GM12874 (cell line): ENCODE results near the gene MAN2B2.
A peak's percentile ranks its signal among the peaks of the same experiment; 100 is the strongest.

ENCODE experiments used
- TF ChIP-seq, protein P1 (sequence below): IDR thresholded peaks from 2 replicates; pipeline ENCODE4 v1.5.1; 2011; ENCODE audit warnings: low read depth, mild to moderate bottlenecking, control low read depth, low read length, moderate library complexity; ENCODE audit not compliant: insufficient read depth

The MAN2B2 gene

DNA sequence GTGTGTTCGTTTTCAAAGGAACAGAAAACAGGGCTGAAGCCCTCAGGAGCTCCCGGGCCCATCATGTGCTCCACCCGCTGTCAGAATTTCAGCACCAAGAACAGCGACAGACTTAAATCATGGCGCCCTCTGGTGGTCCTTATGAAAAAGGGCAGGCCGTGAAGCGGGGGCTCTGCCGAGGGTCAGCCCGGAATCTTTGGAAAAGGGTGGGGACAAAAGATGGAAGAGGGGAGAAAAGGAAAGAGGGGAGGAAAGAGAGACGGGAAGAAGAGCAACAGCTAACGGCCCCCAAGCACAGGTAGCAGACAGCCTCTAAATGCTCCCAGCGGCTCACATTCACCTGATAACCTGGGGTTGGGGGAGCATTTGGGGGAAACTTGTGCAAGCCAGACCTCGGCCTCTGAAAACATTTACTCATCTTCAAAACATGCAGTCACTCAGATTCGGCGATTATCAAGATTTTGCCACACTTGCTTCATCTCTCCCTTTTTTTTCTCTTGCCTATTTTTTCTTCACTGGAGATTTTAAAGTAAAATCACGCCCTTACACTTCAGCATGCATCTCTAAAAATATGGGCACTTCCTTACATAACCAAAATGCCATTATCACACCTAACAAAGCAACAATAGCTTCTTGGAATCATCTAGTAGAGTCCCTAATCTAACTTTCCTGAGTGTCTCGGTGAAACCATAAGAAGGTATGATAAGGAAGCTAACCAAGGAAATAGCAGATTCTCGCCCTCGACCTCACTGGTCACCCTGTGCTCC lies 28.1 kb upstream of the MAN2B2 start:
- TF ChIP-seq, protein P1, sequence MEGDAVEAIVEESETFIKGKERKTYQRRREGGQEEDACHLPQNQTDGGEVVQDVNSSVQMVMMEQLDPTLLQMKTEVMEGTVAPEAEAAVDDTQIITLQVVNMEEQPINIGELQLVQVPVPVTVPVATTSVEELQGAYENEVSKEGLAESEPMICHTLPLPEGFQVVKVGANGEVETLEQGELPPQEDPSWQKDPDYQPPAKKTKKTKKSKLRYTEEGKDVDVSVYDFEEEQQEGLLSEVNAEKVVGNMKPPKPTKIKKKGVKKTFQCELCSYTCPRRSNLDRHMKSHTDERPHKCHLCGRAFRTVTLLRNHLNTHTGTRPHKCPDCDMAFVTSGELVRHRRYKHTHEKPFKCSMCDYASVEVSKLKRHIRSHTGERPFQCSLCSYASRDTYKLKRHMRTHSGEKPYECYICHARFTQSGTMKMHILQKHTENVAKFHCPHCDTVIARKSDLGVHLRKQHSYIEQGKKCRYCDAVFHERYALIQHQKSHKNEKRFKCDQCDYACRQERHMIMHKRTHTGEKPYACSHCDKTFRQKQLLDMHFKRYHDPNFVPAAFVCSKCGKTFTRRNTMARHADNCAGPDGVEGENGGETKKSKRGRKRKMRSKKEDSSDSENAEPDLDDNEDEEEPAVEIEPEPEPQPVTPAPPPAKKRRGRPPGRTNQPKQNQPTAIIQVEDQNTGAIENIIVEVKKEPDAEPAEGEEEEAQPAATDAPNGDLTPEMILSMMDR = peak; percentile 79

GRCh38 chr4:6548201-6548881 lies 26.6 kb upstream of the MAN2B2 start:
- TF ChIP-seq, protein P1 = peak; percentile 26; the same call in 1 of the 2 replicates

DNA sequence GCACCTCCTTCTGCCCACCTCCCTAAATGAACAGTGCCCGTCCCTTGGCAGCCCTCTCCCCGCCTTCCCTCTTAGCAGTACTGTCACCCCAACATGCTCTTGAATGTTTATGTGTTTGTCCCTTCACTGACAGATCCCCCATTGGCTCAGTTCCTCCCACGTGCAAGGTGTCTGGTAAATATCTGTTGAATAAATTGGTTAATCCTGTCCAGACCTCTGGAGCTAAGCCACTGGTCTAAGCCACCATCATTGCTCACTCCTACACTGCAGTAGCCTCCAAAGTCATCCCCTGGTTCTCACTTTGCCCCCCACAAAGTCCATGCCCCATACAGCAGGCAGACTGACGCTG lies 26.1 kb upstream of the MAN2B2 start:
- TF ChIP-seq, protein P1 = no peak

DNA sequence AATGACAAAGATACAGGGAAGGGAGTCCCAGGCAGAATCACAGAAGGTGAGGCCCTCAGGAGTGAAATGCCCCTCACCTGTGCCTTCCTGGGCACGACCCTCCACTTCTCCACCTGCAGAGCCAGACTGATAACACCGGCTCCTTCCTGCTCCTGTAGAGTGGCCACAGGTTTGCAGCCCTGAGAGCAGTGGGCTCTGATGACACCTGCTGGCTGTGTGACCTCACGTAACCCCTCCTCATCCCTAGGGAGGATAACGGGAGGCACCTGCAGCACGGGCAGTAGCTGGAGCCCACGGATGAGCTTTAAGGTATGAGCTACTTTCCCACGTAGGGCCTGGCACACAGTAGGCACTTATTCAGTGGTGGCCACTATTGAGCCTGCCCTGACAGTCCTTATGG lies 25.5 kb upstream of the MAN2B2 start:
- TF ChIP-seq, protein P1 = no peak

- TF ChIP-seq, protein P1 = no peak
Measured at GRCh38 chr4:6549890-6550620, 24.9 kb upstream of the MAN2B2 start.

GRCh38 chr4:6550821-6551220 lies 24.2 kb upstream of the MAN2B2 start:
- TF ChIP-seq, protein P1 = no peak

GRCh38 chr4:6551660-6552059 lies 23.3 kb upstream of the MAN2B2 start:
- TF ChIP-seq, protein P1 = no peak
